Lung (tissue), 12 donors: ENCODE results near the gene TGFBRAP1. TPM values are rescaled to one million over a fixed set of nuclear protein-coding genes. Genes with fewer than 3 reads are reported as not detected.

Source experiments
- ATAC-seq: fragments of 200-7000 bp; cut with Tn5 transposase; one replicate; pipeline ENCODE4 v1.9.1; 2020; ENCODE audit warnings: moderate number of reproducible peaks; ENCODE audit not compliant: insufficient read depth, low FRiP score
- DNase-seq, 3 donors: peaks; one replicate each; pipeline ENCODE4 v3.0.0-alpha.2; 2013 to 2017
- H3K27ac ChIP-seq, 2 donors: one replicate each; pipeline ENCODE4 v1.5.1; 2013; ENCODE audit warnings: mild to moderate bottlenecking in 2 of 2, moderate library complexity in 2 of 2, control low read depth in 1 of 2, inconsistent platforms in 1 of 2, low read depth in 1 of 2, low read length in 1 of 2
- H3K27me3 ChIP-seq, 3 donors: one replicate each; pipeline ENCODE4 v1.5.1; 2013; ENCODE audit warnings: low read length in 2 of 3; ENCODE audit not compliant: control insufficient read depth in 3 of 3, insufficient read depth in 3 of 3
- H3K36me3 ChIP-seq, 4 donors: one replicate each; pipeline ENCODE4 v1.5.1; 2013; ENCODE audit warnings: low read length in 4 of 4, mild to moderate bottlenecking in 1 of 4, moderate library complexity in 1 of 4; ENCODE audit not compliant: control insufficient read depth in 4 of 4, insufficient read depth in 4 of 4
- H3K4me1 ChIP-seq, 5 donors: one replicate each; pipeline ENCODE4 v1.5.1; 2013; ENCODE audit warnings: low read length in 5 of 5, mild to moderate bottlenecking in 2 of 5, moderate library complexity in 1 of 5; ENCODE audit not compliant: control insufficient read depth in 5 of 5, insufficient read depth in 5 of 5
- H3K4me3 ChIP-seq: one replicate; pipeline ENCODE4 v1.5.1; 2013; ENCODE audit warnings: mild to moderate bottlenecking, control low read depth, moderate library complexity
- H3K9ac ChIP-seq, 2 donors: one replicate each; pipeline ENCODE4 v1.5.1; 2013; ENCODE audit warnings: low read length in 2 of 2, control low read depth in 1 of 2; ENCODE audit not compliant: insufficient read depth in 1 of 2
- H3K9me3 ChIP-seq, 4 donors: one replicate each; pipeline ENCODE4 v1.5.1; 2013; ENCODE audit warnings: low read length in 3 of 4, mild to moderate bottlenecking in 1 of 4, moderate library complexity in 1 of 4; ENCODE audit not compliant: control insufficient read depth in 4 of 4, insufficient read depth in 3 of 4
- CTCF ChIP-seq: IDR thresholded peaks from 2 replicates; pipeline ENCODE4 v1.5.1; 2012; ENCODE audit warnings: mild to moderate bottlenecking; ENCODE audit errors: control extremely low read depth, extremely low read depth
- WGBS, 2 donors: extraction: QIAGEN DNeasy Blood & Tissue Kit; methylation state at CpG; one replicate each; pipeline ENCODE4 v1.1.7; 2013; 5-methylcytosine and 5-hydroxymethylcytosine counted together
- polyA plus RNA-seq, 2 donors: library from polyadenylated mRNA; stranded (reverse); fragments of 200-250 nt; gene quantifications; one replicate each; pipeline ENCODE4 v1.2.1, GENCODE V29; 2013
- total RNA-seq, 2 donors: library from RNA; depleted of rRNA in 1 of 2; stranded (reverse); fragments of >200 nt in 1 of 2; gene quantifications; one replicate each; pipeline ENCODE4 v1.2.1, GENCODE V29; 2014 to 2021
- donor health status: control.
- donor health status: control.
- donor health status: Bipolar disorder and iron deficiency.
- donor health status: healthy.
- donor health status: DM: yes; HTN: yes; CAD: no.

Gene TGFBRAP1
- total and polyA plus RNA-seq, 4 donors: 4.0 to 19.7 (median 12.0) TPM

GRCh38 chr2:105334211-105334610, 4.7 kb upstream of the TGFBRAP1 start:
- H3K4me3 ChIP-seq: no peak overlapping the region
- TF ChIP-seq CTCF: no peak

GRCh38 chr2:105330681-105331375, 1.3 kb upstream of the TGFBRAP1 start:
- Histone ChIP-seq H3K4me1 (peaks cover 4 to 11% (median 5%) of the 10 kb centered on the region in 5 donors), H3K9me3 (peaks cover 0 to 1% (median 0%) of the 10 kb centered on the region in 4 donors), H3K9ac (peak overlapping the region in 1 of 2 donors; percentile 23), H3K27ac (no peak overlapping the region), H3K4me3 (no peak overlapping the region), H3K36me3 (no peaks in the 10 kb centered on the region), H3K27me3 (no peaks in the 10 kb centered on the region)
- 94 to 98% methylated on average over 4 of the region's 4 CpGs for WGBS, 2 donors
- DNase-seq (no peak), ATAC-seq (no peak)
- TF ChIP-seq CTCF: no peak

More at GRCh38 chr2:105334211-105334610, 4.7 kb upstream of the TGFBRAP1 start:
- Histone ChIP-seq H3K4me1 (peaks cover 6 to 26% (median 10%) of the 10 kb centered on the region in 5 donors), H3K36me3 (no peaks in the 10 kb centered on the region), H3K9ac (no peak overlapping the region), H3K27me3 (no peaks in the 10 kb centered on the region), H3K27ac (no peak overlapping the region), H3K9me3 (peaks cover 0 to 1% (median 0%) of the 10 kb centered on the region in 4 donors)
- ATAC-seq: no peak
- no peak for DNase-seq
- 94% methylated on average over 4 of the region's 4 CpGs for WGBS, 2 donors

GRCh38 chr2:105329197-105329554, 359 bp downstream of the TGFBRAP1 start:
- peak overlapping the region in 1 of 2 donors; percentile 89 for H3K27ac ChIP-seq
- H3K27me3 ChIP-seq: no peaks in the 10 kb centered on the region
- peak; percentile 17 for ATAC-seq
- H3K9me3 ChIP-seq: peaks cover 0 to 1% (median 0%) of the 10 kb centered on the region in 4 donors
- peak overlapping the region; percentile 77 for H3K4me3 ChIP-seq
- TF ChIP-seq CTCF: no peak
- peak in 2 of 3 donors; percentile 20 to 24 for DNase-seq
- H3K4me1 ChIP-seq: peaks cover 4 to 11% (median 5%) of the 10 kb centered on the region in 5 donors
- peaks cover 0 to 4% (median 0%) of the 10 kb centered on the region in 4 donors for H3K36me3 ChIP-seq
- WGBS, 2 donors: 1% methylated on average over 15 to 17 of the region's 17 CpGs
- H3K9ac ChIP-seq: peak overlapping the region in 1 of 2 donors; percentile 84
